SK-N-DZ (cell line): ENCODE measurements around the gene CDRT15L2. TPM values are rescaled to one million over a fixed set of nuclear protein-coding genes. Genes with fewer than 3 reads are reported as not detected.
"Not testable (repeated sequence)": the region's sequence is repeated elsewhere in the genome, so short reads cannot be mapped to it uniquely, and the experiment has no call there.

Experiments used
- DNase-seq: peaks from one replicate; pipeline ENCODE4 v3.0.0-alpha.2; 2015; ENCODE audit warnings: low spot score
- polyA plus RNA-seq, 2 experiments: library from polyadenylated mRNA; depleted of rRNA; stranded (reverse); fragments of >200 nt; gene quantifications; 2 replicates each; pipeline ENCODE4 v1.2.3, GENCODE V29; 2014

The CDRT15L2 gene
- polyA plus RNA-seq (2014; cell fraction: cytosol; rRNA removed): not detected in 2 replicates
- not detected in 2 replicates for polyA plus RNA-seq (2014; cell fraction: nucleus; rRNA removed)

DNA sequence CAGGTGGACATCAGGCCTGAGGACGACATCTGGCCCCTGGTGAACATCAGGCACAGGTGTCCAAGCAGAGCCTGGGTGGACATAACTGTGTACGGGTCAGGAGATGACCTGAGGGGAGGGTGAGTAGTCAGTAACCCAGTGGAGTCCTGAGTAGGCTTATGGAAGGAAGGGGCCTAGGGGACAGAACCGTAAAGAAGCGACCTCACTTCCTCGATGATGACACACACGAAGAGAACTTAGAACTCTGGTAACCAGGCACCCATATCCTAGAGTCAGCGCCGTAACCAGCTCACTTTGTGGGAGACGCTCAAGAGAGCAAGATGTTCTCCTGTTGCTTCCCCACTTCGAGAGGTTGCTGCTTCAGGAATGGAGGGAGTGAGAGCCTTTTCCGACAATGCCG is at the start of gene CDRT15L2:
TSS of gene CDRT15L2 (plus strand) at position 301 of the 400 bp plus-strand sequence. CDS start at position 321, 20 bp downstream.
- not testable (repeated sequence) for DNase-seq

DNA sequence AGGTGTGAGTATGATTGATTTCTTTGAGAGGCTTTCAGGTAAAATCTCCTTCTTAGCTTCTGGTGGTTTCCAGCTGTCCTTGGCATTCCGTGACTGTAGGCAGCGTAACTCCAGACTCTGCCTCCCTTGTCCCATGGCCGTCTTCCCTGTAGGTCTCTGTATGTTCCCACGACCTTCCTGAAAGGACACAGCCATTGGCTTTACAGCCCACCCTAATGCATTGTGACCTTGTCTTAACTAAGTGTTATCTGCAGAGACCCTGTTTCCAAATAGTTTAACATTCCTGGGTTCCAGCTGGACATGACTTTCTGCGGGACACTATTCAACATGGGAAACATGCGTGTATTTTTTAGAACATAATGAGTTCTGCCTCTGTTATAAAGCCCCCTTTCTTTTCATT is 49.4 kb upstream of the CDRT15L2 start:
- not testable (repeated sequence) for DNase-seq

DNA sequence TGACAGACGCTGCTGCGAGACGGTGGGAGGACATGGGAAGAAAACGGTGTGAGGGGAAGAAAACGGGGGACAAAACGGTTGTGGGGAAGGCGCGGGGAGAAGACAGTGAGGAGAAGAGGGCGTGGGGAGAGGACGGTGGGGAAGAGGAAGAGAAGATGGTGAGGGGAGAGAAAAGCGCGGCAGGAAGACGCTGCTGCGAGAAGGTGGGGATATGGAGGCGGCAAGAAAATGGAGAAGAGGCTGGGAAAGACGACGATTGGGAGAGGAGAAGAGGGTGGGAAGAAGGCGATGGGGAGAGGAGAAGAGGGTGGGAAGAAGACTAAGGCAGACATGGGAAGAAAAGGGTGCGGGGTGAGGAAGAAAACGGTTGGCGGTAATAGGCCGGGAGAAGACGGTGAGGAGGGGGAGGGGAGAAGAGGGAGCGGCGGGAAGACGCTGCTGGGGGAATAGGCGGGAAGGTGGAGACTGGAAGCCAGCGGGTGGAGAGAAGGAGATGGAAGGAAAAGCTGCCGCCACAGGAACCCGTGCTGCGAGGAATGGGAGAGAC is 46.9 kb upstream of the CDRT15L2 start:
- DNase-seq: peak; percentile 42

DNA sequence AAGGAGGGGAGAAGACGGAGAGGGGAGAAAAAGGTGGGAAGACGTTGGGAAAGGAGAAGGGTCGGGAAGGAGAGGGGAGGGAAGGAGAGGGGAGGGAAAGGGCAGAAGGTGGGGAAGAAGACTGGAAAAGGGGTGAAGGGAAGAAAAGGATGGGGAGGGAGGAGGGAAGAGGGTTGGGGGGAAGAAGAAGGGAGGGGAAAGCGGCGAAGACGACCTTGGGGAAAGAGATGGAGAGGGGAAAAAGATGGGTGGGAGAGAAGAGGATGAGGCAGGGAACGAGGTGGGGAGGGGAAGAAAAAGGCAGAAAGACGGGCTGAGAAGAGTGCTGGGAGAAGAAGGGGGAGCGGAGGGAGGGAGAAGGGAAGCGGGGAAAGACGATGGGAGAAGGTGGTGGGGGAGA is 46.3 kb upstream of the CDRT15L2 start:
- DNase-seq: not testable (repeated sequence)

DNA sequence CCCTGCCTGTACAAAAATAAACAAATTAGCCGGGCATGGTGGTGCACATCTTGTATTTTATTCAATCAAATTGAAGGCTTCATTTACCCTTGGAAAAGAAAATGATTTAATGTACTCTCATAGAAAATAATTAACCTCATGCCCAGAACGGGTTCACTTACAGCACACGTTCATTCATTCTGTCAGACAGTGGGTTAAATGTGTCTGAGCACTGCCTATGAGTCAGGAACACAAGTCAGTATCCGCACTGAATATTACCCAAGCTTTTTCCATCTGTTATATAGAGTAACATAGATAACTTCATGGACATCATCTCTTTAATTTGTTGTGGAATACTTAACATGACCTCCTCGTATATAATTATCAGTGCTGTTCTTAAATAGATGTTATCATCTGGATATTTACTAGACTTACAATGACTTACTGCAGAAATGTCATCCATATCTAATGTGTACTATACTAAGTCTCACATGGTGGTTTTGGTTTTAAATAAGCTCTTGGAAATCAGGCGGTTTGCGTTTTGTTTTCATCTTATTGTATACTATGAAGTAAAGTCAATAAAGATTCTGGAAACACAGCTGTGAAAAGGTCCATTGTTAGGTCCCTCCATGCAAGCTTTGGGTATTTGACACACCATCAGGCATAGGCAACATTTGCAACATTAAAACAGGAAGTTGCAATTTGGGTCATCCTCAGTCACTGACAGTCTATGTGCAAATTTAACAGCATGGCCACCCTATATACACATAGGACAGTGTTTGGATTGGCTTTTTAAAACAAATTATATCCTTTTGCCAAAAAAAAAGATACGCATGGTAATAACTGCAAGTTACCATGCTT is 44.6 kb upstream of the CDRT15L2 start:
- not testable (repeated sequence) for DNase-seq

DNA sequence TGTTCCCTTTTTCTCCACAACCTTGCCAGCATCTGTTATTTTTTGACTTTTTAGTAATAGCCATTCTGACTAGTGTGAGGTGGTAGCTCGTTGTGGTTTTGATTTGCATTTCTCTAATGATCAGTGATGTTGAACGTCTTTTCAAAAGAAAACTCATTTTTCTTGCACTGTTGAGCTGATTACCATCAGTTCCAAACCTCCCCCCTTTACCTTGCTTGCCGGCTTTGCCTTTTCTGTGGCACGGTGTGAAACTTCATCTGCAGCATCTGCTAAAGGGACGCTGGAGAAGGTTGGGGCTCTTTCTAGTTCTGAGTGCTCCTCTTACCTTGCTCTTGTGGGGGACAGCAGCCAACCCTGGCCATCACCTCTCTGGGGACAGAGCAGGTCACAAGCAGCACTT is 39.1 kb upstream of the CDRT15L2 start:
- not testable (repeated sequence) for DNase-seq

DNA sequence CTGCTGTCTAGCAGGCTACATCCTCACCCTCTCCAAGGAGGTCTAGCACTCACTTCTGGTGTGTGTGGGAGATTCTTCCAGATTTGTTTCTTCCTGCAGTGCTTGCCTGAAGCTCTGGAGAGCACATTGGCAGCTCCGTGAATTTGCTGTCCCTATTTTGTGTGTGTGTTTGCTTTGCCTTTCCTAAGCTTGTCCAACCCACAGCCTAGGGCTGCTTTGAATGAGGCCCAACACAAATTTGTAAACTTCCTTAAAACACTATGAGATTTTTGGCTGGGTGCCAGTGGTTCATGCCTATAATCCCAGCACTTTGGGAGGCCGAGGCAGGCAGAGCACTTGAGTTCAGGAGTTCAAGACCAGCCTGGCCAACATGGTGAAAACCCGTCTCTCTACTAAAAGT is 38.7 kb upstream of the CDRT15L2 start:
- not testable (repeated sequence) for DNase-seq

DNA sequence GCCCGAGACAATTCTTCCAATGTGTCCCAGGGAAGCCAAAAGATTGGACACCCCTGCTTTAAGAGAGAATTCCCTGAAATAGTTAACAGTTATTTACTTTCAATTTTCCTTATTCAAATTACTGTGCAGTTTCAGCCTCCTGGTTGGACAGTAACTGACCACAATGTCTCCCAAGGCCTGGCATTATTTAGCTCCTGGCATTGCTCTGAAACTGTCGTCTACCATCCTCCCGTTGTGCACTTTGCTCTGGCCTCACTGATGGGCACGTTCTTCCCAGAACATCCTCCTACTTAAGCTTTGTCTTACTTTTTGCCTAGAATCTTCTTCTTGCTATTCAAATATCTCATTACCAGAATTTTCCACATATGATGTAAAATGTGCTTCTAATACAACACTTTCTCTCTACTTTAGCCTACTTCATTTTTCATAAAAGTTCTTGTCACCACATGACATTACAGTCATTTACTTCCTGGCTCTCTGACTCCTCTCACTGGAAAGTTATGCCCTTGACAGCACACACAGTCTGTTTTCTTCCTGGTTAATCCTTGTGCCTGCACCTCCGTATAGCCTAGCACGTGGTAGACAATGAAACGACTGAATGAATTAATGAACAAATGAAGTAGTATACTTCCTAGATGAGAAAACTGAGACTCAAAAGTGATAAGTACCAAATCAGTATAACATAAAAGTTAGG is 37.5 kb upstream of the CDRT15L2 start:
- DNase-seq: not testable (repeated sequence)

DNA sequence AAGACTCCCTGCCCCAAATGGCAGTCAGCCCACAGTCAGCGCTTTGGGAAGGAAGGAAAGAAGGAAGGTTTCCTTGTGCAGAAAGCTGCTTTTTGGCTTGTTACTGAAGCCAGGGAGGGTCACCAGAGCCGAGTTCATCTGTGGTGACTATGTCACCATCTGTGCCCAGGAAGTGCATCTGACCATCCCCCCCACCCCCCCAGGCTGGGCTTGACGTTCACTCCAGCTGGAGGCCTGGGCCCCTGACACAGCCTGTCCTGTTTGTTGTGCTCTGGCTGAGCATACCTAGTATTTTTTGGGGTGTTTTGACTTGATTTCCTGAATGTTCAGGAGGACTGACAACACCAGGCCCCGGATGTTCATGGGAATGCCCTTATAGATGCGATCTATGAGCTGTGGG is 31.6 kb upstream of the CDRT15L2 start:
- DNase-seq: not testable (repeated sequence)

DNA sequence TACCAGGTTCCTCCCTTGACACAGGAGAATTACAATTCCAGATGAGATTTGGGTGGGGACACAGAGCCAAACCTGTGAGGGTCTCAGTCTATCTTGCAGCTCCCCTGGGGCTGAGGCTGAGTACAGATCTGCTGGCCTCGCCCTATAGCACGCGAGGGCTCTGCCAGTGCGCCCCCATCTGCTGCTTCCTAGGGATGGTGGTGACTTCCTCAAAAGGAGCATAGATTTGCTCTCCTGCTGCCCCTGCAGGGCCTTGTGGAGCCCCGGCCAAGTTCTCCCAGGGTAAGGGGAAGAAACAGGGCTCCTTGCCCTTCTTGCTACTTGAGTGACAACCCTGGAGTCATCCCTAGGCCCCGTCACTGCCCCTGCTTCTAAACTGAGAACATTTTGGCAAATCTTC is 26.6 kb upstream of the CDRT15L2 start:
- DNase-seq: not testable (repeated sequence)

DNA sequence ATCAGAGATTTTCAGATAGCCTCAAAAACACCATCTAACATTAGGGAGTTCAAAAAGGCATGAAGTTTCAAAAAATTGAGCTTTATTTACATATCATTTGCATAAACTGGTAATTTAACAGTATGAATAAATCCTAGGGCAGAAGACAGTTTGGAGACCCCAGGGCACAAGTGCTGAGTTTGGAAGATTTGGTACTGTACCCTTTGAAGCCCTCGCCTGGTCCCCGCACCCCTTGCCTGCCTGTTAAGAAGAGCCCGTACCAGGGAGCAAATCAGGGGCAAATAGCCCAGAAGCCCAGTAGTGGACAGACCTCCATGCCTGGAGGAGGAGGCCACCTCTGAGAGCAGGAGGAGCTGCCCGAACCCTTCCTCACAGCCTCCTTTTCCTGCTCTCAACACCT is 24.8 kb upstream of the CDRT15L2 start:
- DNase-seq: not testable (repeated sequence)

DNA sequence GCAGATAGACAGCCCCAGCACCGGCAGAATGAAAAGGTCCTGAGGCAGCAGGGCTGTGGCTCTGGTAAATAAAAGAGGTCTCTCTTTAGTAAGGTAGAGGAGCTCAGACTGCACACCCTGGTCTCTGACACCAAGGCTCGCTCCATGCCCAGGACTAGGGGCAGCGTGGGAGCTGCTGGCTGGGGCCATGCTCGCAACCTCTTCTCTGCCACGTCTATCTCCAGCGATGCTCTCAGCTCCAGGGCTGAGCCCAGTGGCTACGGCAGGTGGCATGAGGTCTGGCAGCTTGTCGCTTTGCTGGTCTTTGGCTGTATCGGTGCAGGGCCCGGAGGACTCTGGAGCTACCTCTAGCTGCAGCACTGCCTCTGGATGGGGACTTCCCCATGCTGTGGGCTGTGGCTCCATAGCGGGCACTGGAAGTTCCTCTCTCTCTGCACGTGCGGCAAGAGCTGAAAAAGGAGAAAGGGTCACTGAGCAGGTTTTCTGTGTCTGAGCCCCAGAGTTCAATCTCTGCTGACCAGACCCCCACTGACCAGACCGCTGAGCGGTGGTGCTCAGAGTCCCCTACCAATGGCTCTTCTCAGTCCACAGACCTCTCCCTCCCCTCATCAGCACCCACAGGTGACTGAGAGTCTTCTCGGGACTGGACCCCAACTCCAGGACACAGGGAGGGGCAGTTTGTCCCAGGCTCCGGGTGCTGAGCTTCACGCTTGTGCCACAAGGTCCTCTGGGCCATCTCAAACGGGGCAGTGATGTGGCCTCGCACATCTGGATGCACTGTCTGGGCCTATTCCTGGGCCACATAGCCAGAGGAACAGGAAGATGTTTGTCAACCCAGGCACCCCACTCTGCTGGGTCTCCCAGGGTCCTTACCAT is 24.2 kb upstream of the CDRT15L2 start:
- not testable (repeated sequence) for DNase-seq

DNA sequence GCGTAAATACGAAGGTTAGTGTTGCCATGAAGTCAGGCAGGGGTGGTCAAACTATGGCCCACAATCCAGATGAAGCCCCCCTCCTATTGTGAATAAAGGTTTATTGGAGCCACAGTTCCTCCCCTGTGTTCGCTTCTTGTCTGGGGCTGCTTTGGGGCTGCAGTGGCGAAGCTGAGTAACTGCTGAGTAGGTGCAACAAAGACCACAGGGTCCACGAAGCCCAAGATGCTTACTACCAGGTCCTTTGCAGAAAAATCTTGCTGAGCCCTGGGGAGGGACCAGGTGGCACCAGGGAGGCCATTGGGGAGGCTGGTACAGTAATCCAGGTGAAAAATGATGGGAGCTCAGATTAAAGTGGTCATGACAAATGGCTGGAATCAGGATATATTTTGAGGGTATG is 21.4 kb upstream of the CDRT15L2 start:
- DNase-seq: not testable (repeated sequence)

DNA sequence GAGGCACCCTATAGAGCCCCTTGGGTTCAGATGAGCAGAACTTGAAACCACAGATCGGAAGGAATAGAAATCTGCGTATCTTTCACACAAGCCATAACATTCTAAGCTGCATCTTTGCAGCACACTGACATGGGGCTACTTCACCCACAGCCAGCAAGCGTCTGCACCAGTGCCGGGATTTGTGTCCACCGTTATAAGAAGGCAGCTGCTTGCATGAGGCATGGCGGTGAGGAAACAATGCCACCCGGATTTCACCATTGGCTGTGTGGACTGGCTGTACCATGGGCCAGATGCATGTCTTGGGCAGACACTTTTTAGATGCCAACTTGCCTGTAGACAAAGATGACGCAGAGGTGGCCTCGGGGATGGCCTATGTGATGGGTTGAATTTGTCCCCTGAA is 20.5 kb upstream of the CDRT15L2 start:
- not testable (repeated sequence) for DNase-seq

DNA sequence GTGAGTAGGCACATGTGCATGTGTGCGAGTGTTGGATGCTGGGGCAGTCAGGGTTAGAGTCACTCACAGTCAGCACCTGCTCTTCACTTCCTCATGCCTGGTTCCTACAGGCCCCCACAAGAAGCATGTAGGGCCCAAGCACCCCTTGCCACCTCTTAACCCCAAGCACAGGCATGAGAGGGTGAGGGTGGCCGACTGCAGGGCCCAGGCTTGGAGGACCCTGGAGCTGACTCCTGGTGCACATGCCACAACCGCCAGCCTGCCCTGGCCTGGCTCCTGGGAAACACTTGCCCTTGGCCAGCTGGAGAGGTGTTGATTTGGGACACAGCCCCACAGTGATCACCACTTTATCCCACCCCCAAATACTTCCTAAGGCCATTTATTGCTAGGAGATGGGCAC is 16.9 kb upstream of the CDRT15L2 start:
- DNase-seq: no peak

DNA sequence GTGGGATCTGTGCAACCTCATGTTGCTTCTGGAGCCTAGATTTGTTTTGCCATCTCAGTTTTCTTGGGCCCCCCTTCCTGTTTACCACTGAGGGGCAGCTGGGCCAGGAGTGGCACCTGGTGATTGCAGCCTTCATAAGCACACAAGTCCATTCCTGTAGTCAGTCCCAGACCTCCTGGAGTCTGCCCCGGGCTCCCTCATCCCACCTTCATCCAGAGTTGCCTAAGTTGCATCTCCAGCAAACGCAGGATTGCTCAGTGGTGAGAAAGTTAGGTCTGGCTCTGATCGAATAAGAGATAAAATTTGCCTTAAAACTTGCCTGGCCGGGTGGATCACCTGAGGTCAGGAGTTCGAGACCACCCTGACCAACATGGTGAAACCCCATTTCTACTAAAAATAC is 14.3 kb upstream of the CDRT15L2 start:
- DNase-seq: not testable (repeated sequence)

DNA sequence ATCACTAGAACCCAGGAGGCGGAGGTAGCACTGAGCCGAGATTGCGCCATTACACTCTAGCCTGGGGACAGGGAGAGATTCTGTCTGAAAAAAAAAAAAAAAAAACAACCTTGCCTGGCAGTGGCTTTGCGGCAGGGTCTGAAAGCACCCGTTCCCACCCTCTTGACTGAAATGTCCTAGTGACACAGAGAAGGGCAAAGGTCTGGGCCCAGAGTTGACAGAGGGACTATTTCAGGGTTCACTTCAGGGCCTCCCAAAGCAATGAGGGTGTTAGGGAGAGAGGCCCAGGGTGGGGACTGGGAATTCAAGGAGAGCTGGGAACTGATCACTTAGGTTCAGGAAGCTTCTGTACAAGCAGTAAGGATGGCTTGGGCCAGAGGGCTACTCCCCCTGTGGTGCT is 13.8 kb upstream of the CDRT15L2 start:
- no peak for DNase-seq

DNA sequence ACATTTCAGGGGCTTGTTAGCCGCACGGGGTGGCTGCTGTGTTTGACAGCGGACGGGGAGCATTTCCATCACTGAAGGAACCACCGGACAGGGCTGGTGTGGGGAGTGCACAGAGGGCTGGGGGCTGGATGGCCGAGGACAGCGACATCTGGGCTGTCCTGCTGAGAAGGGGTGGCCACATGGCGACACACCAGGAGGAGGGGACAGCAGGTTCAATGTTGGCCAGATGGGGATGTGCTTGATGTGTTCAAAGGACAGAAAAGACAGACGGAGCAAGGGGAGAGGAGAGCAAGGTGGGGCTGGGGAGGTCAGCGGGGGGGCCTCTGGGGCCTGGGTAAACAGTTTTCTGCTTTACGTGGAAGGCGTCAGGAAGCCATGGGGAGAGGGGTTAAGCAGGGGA is 12.8 kb upstream of the CDRT15L2 start:
- DNase-seq: not testable (repeated sequence)

DNA sequence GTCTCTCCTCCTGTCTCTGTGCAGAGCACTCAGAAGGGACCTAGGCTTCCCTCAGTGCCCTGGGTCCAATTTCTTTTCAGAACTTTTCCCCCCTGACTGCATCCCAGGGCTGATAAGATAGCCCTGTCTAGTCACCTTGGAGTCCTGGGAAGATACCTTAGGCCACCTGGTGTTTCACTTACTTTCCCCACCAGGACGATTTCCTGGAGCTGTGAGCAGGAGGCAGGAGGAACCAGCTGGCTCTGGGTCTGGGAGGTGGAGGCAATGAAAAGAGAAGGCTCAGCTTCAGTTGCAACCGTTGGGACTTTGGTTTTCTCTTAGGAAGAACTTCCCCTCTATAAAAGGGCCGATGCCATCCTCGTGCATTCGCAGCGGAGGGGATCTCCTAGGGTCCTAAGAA is 12.1 kb upstream of the CDRT15L2 start:
- DNase-seq: not testable (repeated sequence)

DNA sequence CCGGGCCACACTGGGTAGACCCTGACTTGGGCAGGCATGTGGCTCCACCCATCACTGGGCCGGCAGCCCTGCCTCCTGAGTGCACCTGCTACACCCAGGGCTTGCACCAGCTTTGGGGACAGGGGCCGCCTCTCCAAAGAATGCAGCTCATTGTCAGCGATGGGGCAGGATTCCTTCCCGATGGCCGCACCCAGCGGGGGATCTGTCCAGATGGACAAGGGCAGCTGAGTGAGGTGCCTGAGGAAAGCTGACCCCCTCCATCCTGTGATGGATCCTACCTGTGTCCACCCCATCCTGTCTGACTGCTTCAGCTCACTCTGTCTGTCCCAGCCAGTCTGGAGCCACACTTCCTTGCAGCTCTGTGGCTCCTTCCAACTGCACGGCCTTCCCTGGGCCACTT is 10.9 kb upstream of the CDRT15L2 start:
- DNase-seq: not testable (repeated sequence)

DNA sequence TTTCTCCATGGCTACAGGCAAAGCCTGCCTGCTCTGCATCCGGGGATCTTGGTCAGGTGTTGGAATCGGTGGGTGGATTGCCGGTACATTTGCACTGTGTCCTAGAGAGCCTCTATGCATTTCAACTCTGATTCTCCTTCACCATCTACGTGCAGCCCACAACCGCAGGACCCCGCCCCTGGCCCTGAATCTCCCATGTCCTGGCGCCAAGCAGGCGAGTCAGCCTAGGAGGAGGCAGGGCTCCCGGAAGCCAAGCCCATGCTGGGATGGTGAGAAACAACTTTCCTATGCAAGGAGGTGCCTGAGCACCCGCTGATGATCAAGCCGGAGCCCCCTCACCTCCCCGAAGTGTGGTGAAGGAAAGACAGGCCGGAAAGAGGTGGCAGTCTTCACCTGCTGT is 7.9 kb upstream of the CDRT15L2 start:
- not testable (repeated sequence) for DNase-seq
